Astrocyte of the spinal cord (primary cell): Measurements from ENCODE around the gene KRT27.
"Not testable (repeated sequence)": the region's sequence is repeated elsewhere in the genome, so short reads cannot be mapped to it uniquely, and the experiment has no call there.

Experiments used
- DNase-seq: peaks from one replicate; pipeline ENCODE4 v3.0.0; 2011; ENCODE audit warnings: low read depth, low spot score
- H3K4me3 ChIP-seq: 2 replicates; pipeline ENCODE4 v1.5.1; 2011; ENCODE audit warnings: low read depth, mild to moderate bottlenecking, low read length, moderate library complexity
- in situ Hi-C: cut with HindIII; loops from 2 replicates; pipeline ENCODE4 v1.10.0; 2017; ENCODE audit warnings: low sequenced_read_pairs
- TF ChIP-seq, protein P1 (sequence below): IDR thresholded peaks from 2 replicates; pipeline ENCODE4 v1.5.1; 2012; ENCODE audit warnings: low read depth, mild to moderate bottlenecking, low read length, inconsistent platforms

Gene KRT27

DNA sequence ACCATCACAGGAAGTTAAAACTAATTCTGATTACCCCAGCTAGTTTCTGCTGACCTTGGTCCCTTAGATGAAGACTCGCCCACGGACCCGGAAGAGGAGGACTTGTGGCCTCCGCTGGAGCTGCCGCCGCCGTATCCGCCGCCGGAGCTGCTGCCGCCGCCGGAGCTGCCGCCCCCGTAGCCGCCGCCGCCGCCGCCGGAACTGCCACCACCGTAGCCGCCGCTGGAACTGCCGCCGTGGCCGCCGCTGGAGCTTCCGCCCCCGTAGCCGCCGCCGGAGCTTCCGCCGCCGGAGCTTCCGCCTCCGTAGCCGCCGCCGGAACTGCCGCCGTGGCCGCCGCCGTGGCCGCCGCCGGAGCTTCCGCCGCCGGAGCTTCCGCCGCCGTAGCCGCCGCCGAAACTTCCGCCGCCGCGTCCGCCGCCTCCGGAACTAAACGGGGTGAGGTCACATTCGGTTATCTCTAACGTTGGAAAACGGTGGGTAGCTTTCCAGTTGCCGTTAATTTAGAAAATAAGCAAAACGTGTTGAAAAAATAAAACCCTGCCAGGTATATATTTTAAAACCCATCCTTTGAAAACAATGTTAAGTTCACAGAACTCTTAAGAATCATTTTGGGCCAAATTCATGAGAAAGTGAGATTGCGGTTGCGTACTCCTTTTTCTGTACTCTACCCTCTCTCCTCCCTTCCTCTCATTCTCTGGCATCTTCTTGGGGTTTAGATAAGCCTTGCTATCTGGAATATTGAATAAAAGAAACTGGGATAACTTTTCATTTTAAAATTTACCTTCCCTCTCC is 36.6 kb upstream of the KRT27 start:
- in situ Hi-C loops, result no loop called here
- peak overlapping the region; percentile 65 for H3K4me3 ChIP-seq
- DNase-seq, result peak; percentile 87
- TF ChIP-seq, protein P1, sequence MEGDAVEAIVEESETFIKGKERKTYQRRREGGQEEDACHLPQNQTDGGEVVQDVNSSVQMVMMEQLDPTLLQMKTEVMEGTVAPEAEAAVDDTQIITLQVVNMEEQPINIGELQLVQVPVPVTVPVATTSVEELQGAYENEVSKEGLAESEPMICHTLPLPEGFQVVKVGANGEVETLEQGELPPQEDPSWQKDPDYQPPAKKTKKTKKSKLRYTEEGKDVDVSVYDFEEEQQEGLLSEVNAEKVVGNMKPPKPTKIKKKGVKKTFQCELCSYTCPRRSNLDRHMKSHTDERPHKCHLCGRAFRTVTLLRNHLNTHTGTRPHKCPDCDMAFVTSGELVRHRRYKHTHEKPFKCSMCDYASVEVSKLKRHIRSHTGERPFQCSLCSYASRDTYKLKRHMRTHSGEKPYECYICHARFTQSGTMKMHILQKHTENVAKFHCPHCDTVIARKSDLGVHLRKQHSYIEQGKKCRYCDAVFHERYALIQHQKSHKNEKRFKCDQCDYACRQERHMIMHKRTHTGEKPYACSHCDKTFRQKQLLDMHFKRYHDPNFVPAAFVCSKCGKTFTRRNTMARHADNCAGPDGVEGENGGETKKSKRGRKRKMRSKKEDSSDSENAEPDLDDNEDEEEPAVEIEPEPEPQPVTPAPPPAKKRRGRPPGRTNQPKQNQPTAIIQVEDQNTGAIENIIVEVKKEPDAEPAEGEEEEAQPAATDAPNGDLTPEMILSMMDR, result no peak

GRCh38 chr17:40818343-40818732 is 36.0 kb upstream of the KRT27 start:
- TF ChIP-seq, protein P1, result no peak
- in situ Hi-C loops, result no loop called here
- peak overlapping the region; percentile 65 for H3K4me3 ChIP-seq
- DNase-seq, result no peak

- no peak for DNase-seq
These were observed 34.8 kb upstream of the KRT27 start for GRCh38 chr17:40817103-40817682.

GRCh38 chr17:40816569-40816968 is 34.2 kb upstream of the KRT27 start:
- DNase-seq, result no peak
- no peak overlapping the region for H3K4me3 ChIP-seq
- TF ChIP-seq, protein P1, result no peak
- in situ Hi-C loops, result no loop called here

More at GRCh38 chr17:40817103-40817682, 34.8 kb upstream of the KRT27 start:
- TF ChIP-seq, protein P1, result no peak
- in situ Hi-C loops, result no loop called here
- H3K4me3 ChIP-seq, result no peak overlapping the region

- H3K4me3 ChIP-seq, result no peak overlapping the region
- no peak for DNase-seq
- in situ Hi-C loops, result no loop called here
- TF ChIP-seq, protein P1, result no peak
These were observed 33.0 kb upstream of the KRT27 start for GRCh38 chr17:40815381-40815780.

DNA sequence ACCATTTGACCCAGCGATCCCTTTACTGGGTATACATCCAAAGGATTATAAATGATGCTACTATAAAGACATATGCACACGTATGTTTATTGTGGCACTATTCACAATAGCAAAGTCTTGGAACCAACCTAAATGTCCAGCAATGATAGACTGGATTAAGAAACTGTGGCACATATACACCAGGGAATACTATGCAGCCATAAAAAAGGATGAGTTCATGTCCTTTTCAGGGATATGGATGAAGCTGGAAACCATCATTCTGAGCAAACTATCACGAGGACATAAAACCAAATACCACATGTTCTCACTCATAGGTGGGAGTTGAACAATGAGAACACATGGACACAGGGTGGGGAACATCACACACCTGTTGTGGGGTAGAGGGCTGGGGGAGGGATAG is 32.3 kb upstream of the KRT27 start:
- in situ Hi-C loops, DNase-seq, H3K4me3 ChIP-seq: not testable (repeated sequence)

- no peak for DNase-seq
- in situ Hi-C loops, result no loop called here
- H3K4me3 ChIP-seq, result no peak overlapping the region
- TF ChIP-seq, protein P1, result no peak
These were observed 31.5 kb upstream of the KRT27 start for GRCh38 chr17:40813804-40814203.
